ENCODE results near the gene ENTPD7. TPM values are rescaled to one million over a fixed set of nuclear protein-coding genes. Genes with fewer than 3 reads are reported as not detected.

The ENTPD7 gene, protein sequence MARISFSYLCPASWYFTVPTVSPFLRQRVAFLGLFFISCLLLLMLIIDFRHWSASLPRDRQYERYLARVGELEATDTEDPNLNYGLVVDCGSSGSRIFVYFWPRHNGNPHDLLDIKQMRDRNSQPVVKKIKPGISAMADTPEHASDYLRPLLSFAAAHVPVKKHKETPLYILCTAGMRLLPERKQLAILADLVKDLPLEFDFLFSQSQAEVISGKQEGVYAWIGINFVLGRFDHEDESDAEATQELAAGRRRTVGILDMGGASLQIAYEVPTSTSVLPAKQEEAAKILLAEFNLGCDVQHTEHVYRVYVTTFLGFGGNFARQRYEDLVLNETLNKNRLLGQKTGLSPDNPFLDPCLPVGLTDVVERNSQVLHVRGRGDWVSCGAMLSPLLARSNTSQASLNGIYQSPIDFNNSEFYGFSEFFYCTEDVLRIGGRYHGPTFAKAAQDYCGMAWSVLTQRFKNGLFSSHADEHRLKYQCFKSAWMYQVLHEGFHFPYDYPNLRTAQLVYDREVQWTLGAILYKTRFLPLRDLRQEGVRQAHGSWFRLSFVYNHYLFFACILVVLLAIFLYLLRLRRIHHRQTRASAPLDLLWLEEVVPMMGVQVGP
- polyA plus RNA-seq (2013, experiment 1 of 4): 11.3 TPM
- polyA plus RNA-seq (2013, experiment 2 of 4): 11.8 TPM
- 7.7 TPM for polyA plus RNA-seq (2013, experiment 3 of 4)
- 8.8 TPM for polyA plus RNA-seq (2013, experiment 4 of 4)

DNA sequence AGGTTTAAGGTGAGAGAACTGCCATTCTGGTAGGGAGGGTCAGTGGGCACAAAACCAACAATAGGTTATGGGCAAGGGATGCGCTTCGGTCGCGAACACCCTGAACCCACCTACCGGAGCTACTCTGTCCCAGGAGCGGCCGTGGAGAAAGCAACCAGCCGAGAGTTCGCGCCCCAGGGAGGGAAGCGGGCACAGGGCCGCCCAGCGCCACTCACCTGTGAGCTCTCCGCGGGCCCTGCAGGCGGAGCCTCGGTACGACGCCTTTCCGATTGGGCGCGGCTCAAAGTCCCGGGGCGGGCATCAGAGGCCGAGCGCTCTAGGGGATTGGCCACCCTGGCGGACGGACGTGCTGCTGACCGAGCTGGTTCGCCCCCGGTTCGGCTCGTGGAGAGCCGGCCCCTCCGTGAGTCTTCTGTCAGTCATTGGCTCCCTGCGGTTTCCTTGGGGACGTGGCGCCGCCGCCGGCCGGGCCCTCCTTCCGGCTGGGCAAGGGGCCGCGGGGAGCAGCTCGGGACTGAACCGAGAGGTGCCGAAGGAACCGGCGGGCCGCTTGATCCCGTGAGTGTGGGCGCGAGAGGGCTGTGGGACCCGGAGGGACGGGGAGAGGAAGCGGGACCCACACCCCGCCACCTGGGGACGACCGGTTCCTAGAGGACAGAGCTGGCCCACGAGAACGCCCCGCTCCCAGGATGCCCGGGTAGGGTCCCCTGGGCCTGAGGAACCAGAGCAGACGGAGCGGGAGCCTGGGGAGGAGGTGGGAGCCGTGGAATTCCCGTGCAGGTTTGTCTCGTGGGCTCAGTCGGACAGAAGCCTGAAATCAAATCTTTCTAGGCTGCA lies at the start of gene ENTPD7:
Gene ENTPD7 (plus strand): TSS at position 479 of the 837 bp plus-strand sequence. CDS start 448 bp downstream, outside the sequence.
- H3K27ac ChIP-seq (ENCODE audit: insufficient read depth, low read depth, low read length, poor library complexity, severe bottlenecking): no peak within 1 kb of the TSS

DNA sequence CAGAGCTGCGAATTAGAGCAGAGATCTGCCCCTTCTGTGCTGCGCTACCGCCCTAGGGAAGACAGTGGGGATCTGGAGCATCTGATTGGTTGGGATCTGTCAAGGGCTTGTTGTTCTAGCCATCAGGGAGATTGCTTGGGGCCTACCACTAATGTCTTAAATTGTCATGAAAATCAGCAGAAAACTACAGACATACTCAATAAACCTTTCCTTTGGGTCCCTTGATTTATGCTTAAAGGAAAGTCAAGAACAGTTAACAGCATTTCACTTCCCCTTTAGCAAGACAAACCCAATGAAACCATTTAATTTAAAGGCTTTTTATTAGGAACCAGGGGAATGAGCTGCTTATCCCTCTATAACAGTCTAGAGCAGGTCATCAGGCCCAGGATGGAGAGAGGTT lies 49.1 kb upstream of the ENTPD7 start:
- no peak overlapping the region for H3K4me3 ChIP-seq (ENCODE audit: insufficient read depth, low read depth, low read length)
- no peaks in the 10 kb centered on the region for H3K4me1 ChIP-seq (ENCODE audit: control insufficient read depth, insufficient read depth, low read length)
- 89 to 93% methylated on average over 3 of the region's 3 CpGs for WGBS, 2 experiments
- peaks cover 4% of the 10 kb centered on the region for H3K36me3 ChIP-seq (ENCODE audit: control insufficient read depth, insufficient read depth, low read length)
- no peaks in the 10 kb centered on the region for H3K27me3 ChIP-seq (ENCODE audit: control insufficient read depth, insufficient read depth, low read length, poor library complexity, severe bottlenecking)
- H3K27ac ChIP-seq (ENCODE audit: insufficient read depth, low read depth, low read length, poor library complexity, severe bottlenecking): no peak overlapping the region
- H3K9me3 ChIP-seq (ENCODE audit: control insufficient read depth, low read length): no peaks in the 10 kb centered on the region

More for the DNA sequence above, at the start of gene ENTPD7:
- Histone ChIP-seq H3K27me3 (ENCODE audit: control insufficient read depth, insufficient read depth, low read length, poor library complexity, severe bottlenecking) (peaks cover 33% of the 10 kb centered on the region), H3K4me3 (ENCODE audit: insufficient read depth, low read depth, low read length) (peak within 1 kb of the TSS; percentile 96), H3K36me3 (ENCODE audit: control insufficient read depth, insufficient read depth, low read length) (no peaks in the 10 kb centered on the region), H3K9me3 (ENCODE audit: control insufficient read depth, low read length) (no peaks in the 10 kb centered on the region), H3K4me1 (ENCODE audit: control insufficient read depth, insufficient read depth, low read length) (no peaks in the 10 kb centered on the region)
- 0% methylated on average over 71 of the region's 71 CpGs for WGBS, 2 experiments

DNA sequence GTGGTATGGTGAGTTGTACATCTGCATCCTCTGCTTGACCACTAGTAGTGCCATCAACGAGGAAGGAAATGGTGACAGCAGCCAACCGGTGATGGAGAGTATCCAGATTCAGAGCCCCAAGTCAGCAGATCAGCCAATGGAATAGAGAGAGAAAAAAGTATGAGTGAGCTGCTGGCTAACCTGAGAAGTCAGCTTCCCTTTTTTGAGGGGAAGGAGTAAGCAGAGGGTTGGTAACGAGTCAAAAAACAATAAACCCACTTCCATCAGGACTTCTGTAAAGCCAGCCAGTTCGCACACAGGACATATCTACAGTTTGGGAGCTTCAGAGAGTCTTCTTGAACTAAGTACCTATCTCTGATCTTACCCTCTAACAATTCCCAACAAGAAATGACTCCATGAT lies 48.0 kb upstream of the ENTPD7 start:
- Histone ChIP-seq H3K36me3 (ENCODE audit: control insufficient read depth, insufficient read depth, low read length) (peaks cover 4% of the 10 kb centered on the region), H3K27me3 (ENCODE audit: control insufficient read depth, insufficient read depth, low read length, poor library complexity, severe bottlenecking) (no peaks in the 10 kb centered on the region), H3K9me3 (ENCODE audit: control insufficient read depth, low read length) (no peaks in the 10 kb centered on the region), H3K27ac (ENCODE audit: insufficient read depth, low read depth, low read length, poor library complexity, severe bottlenecking) (no peak overlapping the region), H3K4me1 (ENCODE audit: control insufficient read depth, insufficient read depth, low read length) (no peaks in the 10 kb centered on the region), H3K4me3 (ENCODE audit: insufficient read depth, low read depth, low read length) (no peak overlapping the region)
- WGBS, 2 experiments: 95 to 96% methylated on average over 4 of the region's 4 CpGs

DNA sequence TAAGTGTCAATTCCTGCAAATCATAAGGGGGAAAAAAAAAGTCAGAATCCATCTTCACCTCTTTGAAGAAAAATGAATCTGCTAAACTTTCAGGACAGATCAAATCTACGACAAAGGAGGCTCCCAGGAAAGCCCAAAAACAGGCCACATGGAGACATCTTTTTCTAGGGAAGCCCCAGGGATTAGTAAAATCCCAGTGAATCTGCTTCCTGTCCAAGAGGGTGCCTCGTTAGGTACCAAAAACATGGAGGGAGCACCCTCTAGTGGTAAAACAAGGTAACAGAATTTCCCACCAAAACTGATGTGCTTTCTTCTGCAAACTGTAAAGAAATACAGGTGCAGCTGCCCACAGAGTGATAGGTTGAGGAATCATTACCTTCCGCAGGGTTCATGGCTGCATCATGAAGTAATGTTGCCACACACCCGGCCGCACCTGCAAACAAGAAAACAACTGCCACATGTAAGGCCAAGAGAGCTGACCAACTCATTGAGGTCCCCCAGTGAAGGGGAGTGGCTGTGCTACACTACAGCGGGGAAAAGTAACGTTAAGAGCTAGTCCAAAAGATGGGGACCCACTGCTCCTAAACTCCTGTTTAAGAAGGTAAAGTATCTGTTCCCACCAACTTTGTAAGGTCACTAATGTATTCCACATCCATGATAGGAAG lies 47.0 kb upstream of the ENTPD7 start:
- H3K36me3 ChIP-seq (ENCODE audit: control insufficient read depth, insufficient read depth, low read length): peaks cover 4% of the 10 kb centered on the region
- H3K4me1 ChIP-seq (ENCODE audit: control insufficient read depth, insufficient read depth, low read length): no peaks in the 10 kb centered on the region
- WGBS, 2 experiments: 36 to 43% methylated on average over 7 of the region's 7 CpGs
- H3K27me3 ChIP-seq (ENCODE audit: control insufficient read depth, insufficient read depth, low read length, poor library complexity, severe bottlenecking): no peaks in the 10 kb centered on the region
- H3K9me3 ChIP-seq (ENCODE audit: control insufficient read depth, low read length): no peaks in the 10 kb centered on the region
- H3K27ac ChIP-seq (ENCODE audit: insufficient read depth, low read depth, low read length, poor library complexity, severe bottlenecking): no peak overlapping the region
- H3K4me3 ChIP-seq (ENCODE audit: insufficient read depth, low read depth, low read length): no peak overlapping the region

DNA sequence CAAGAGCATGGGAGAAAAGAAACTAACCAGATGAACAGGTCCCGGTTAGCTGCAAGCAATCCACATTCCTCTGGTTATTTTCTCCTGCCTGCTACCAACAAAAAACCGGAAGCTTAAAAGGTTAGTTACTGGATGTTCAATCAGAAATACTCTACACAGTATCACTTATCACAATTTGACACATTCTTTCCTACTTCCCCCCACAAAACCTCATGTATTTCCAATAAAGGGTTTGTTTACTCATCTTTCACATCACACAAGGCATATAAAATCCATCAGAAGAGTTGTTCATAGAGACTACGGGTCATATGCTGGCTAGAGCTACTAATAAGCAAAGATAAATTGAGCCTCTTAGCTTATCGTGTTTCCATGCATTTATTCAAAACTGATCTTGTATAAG lies 43.9 kb upstream of the ENTPD7 start:
- peaks cover 4% of the 10 kb centered on the region for H3K36me3 ChIP-seq (ENCODE audit: control insufficient read depth, insufficient read depth, low read length)
- no peak overlapping the region for H3K27ac ChIP-seq (ENCODE audit: insufficient read depth, low read depth, low read length, poor library complexity, severe bottlenecking)
- H3K4me3 ChIP-seq (ENCODE audit: insufficient read depth, low read depth, low read length): no peak overlapping the region
- H3K4me1 ChIP-seq (ENCODE audit: control insufficient read depth, insufficient read depth, low read length): peaks cover 10% of the 10 kb centered on the region
- H3K9me3 ChIP-seq (ENCODE audit: control insufficient read depth, low read length): no peaks in the 10 kb centered on the region
- WGBS, 2 experiments: 95 to 96% methylated on average over 4 of the region's 4 CpGs
- no peaks in the 10 kb centered on the region for H3K27me3 ChIP-seq (ENCODE audit: control insufficient read depth, insufficient read depth, low read length, poor library complexity, severe bottlenecking)

DNA sequence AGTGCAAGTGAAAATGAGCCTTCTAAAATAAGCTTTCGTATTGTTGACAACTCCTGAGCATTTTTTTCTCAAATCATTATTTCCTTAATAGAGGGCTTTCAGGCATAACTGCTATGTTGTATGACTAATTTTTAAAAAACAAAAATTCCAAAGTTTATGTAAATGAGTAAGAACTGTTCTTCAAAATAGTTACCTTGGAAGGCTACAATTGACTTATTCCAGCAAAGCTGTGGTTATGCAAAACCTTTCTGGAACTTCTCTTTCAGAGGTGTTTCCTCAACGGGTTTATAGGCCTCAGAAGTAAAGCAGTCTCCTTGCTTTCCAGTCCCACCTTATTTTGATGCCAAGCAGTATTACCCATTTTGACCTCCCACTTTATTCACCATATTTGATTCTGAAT lies 41.6 kb upstream of the ENTPD7 start:
- Histone ChIP-seq H3K36me3 (ENCODE audit: control insufficient read depth, insufficient read depth, low read length) (no peaks in the 10 kb centered on the region), H3K27me3 (ENCODE audit: control insufficient read depth, insufficient read depth, low read length, poor library complexity, severe bottlenecking) (no peaks in the 10 kb centered on the region), H3K27ac (ENCODE audit: insufficient read depth, low read depth, low read length, poor library complexity, severe bottlenecking) (no peak overlapping the region), H3K9me3 (ENCODE audit: control insufficient read depth, low read length) (no peaks in the 10 kb centered on the region), H3K4me1 (ENCODE audit: control insufficient read depth, insufficient read depth, low read length) (peaks cover 15% of the 10 kb centered on the region), H3K4me3 (ENCODE audit: insufficient read depth, low read depth, low read length) (no peak overlapping the region)
- WGBS, 2 experiments: 88% methylated on average over 2 of the region's 2 CpGs

DNA sequence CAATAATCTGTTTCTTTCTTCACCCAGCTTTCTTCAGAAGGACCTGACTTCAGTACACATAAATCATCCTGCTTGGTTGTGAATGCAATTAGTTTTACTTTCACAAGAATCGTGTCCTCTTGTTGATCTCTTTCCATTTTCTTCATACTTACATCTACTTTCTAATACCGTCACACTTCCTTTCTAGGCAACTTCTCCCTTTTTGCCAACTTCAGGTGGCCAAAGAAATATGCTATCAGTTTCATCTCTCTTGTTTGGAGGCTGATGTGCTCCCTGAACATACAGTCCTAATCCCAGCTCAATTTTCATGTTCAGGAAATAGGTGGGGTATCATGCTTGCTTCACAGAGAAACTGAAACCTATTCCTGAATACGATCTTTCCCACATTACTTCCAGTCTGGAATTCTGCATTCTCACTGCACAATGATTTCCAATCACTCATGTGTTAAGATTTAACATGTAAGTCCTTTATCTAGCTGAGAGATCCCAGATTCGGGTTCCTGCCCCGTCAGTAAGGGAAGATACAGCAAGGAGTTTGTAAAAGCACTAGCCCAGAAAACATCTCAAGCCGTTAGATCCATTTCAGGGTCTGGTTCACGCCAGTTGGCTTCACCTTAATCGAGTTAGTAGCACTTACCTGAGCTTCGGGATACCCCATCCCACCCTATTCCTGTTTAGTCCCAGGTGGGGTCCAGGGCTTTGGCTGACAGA lies 40.1 kb upstream of the ENTPD7 start:
- Histone ChIP-seq H3K9me3 (ENCODE audit: control insufficient read depth, low read length) (no peaks in the 10 kb centered on the region), H3K27ac (ENCODE audit: insufficient read depth, low read depth, low read length, poor library complexity, severe bottlenecking) (no peak overlapping the region), H3K4me1 (ENCODE audit: control insufficient read depth, insufficient read depth, low read length) (peaks cover 15% of the 10 kb centered on the region), H3K36me3 (ENCODE audit: control insufficient read depth, insufficient read depth, low read length) (no peaks in the 10 kb centered on the region), H3K27me3 (ENCODE audit: control insufficient read depth, insufficient read depth, low read length, poor library complexity, severe bottlenecking) (no peaks in the 10 kb centered on the region), H3K4me3 (ENCODE audit: insufficient read depth, low read depth, low read length) (peak overlapping the region; percentile 79)
- 21 to 27% methylated on average over 9 of the region's 9 CpGs for WGBS, 2 experiments

DNA sequence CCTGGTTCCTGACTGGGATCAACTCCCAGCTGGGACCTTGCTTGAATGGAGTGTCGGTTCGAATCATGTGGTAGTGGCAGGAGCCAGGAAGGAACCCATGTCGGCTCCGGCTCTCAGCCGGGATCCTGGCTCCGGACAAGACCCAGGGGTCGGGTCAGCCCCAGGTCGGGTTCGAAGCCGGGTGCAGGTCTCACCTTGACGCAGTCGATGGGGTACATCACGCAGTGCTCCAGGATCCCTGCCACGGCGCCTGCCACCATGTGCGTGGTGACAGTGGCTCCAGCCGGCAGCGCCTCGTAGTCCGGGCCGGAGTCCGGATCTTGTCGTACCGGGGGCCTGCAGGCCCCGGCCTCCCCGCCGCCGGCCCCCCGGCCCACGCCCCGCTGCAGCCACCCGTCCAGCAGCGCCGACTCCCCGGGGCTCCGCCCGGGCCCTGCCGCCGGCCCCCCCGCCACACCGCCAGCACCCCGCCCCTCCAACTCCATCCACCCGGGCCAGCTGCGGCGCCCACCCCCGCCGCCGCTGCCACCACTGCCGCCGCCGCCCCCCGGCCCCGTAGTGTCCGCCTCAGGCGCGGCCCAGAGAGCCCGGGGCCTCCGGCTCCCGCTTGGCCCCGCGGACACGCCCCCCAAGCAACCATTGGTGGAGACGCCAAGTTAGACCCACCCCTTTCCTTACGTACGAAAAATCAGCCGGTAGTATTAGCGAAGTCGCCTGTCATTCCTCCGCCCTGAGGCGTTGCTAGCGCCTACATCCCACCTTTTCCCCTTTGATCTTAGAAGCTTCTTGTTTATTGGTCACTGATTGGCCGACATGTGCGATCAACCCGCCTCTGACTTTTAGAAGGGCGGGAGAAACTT lies 39.2 kb upstream of the ENTPD7 start, which contains the start of gene SLC25A28:
Gene SLC25A28 (minus strand): TSS at position 589 of the 860 bp plus-strand sequence. CDS start 104 bp downstream, at position 485.
- Histone ChIP-seq H3K27me3 (ENCODE audit: control insufficient read depth, insufficient read depth, low read length, poor library complexity, severe bottlenecking) (no peaks in the 10 kb centered on the region), H3K4me1 (ENCODE audit: control insufficient read depth, insufficient read depth, low read length) (peaks cover 15% of the 10 kb centered on the region), H3K9me3 (ENCODE audit: control insufficient read depth, low read length) (no peaks in the 10 kb centered on the region), H3K4me3 (ENCODE audit: insufficient read depth, low read depth, low read length) (peak within 1 kb of the TSS; percentile 79), H3K27ac (ENCODE audit: insufficient read depth, low read depth, low read length, poor library complexity, severe bottlenecking) (peak within 1 kb of the TSS; percentile 99), H3K36me3 (ENCODE audit: control insufficient read depth, insufficient read depth, low read length) (no peaks in the 10 kb centered on the region)
- 0% methylated on average over 72 to 75 of the region's 75 CpGs for whole genome bisulfite sequencing, 2 experiments
